Parathyroid adenoma (tissue), 2 donors: ENCODE data around the gene FBXW7.

ENCODE experiments used
- H2AFZ ChIP-seq: fragments of 300-600 bp; sonication (generic); one replicate; pipeline ENCODE4 v1.7.0; 2017; ENCODE audit warnings: antibody characterized with exemption, mild to moderate bottlenecking
- H3K27ac ChIP-seq: fragments of 300-600 bp; sonication (generic); one replicate; pipeline ENCODE4 v1.7.0; 2017
- H3K27me3 ChIP-seq: fragments of 300-600 bp; sonication (generic); one replicate; pipeline ENCODE4 v1.7.0; 2017; ENCODE audit warnings: low read length; ENCODE audit not compliant: control insufficient read depth, insufficient read depth
- H3K36me3 ChIP-seq: fragments of 300-600 bp; sonication (generic); one replicate; pipeline ENCODE4 v1.7.0; 2017; ENCODE audit warnings: low read length; ENCODE audit not compliant: control insufficient read depth, insufficient read depth
- H3K4me1 ChIP-seq: fragments of 300-600 bp; sonication (generic); one replicate; pipeline ENCODE4 v1.7.0; 2017; ENCODE audit warnings: control low read depth
- H3K4me2 ChIP-seq: fragments of 300-600 bp; sonication (generic); one replicate; pipeline ENCODE4 v1.7.0; 2017; ENCODE audit warnings: low read length
- H3K4me3 ChIP-seq: fragments of 300-600 bp; sonication (generic); one replicate; pipeline ENCODE4 v1.7.0; 2017; ENCODE audit warnings: low read depth, low read length
- H3K79me2 ChIP-seq: fragments of 300-600 bp; sonication (generic); one replicate; pipeline ENCODE4 v1.7.0; 2017; ENCODE audit warnings: control low read depth
- H3K9ac ChIP-seq: fragments of 300-600 bp; sonication (generic); one replicate; pipeline ENCODE4 v1.7.0; 2017; ENCODE audit warnings: mild to moderate bottlenecking
- H3K9me3 ChIP-seq: fragments of 300-600 bp; sonication (generic); one replicate; pipeline ENCODE4 v1.7.0; 2017; ENCODE audit warnings: low read length; ENCODE audit not compliant: control insufficient read depth
- CTCF ChIP-seq: fragments of 300-600 bp; sonication (generic); IDR thresholded peaks from one replicate; pipeline ENCODE4 v1.7.0; 2017; ENCODE audit warnings: antibody characterized with exemption, mild to moderate bottlenecking
- donor health status: primary hyperparathyroidism.

The FBXW7 gene

DNA sequence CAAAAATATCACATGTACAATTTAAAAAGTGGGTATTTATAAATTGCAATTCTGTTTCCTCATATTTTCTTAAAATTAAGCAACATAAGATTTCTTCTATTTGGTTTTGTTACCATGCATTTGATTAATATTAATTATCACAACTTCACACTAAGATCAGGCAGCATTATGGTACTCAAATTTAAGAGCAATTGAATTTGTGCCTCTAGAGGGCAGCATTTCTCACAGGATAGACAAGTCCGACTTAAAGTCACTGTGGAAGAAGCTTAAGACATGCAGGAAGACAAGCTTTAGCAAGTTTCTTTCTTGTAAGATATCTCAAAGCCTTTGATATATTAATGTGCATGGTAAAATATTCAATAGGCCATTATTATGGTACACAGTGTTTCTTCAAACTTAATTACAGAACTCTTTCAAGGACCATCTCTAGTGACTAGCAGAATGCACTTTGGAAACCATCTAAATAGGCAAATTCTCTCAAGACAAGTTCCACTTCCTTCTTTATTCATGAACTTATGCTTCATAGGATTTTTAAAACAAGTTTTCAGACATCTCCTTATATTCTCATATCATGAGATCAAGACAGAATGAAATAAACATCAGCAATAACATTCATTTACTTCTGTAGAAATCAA lies 35.0 kb downstream of the FBXW7 start:
- Histone ChIP-seq H3K4me3 (no peak overlapping the region), H3K9ac (no peak overlapping the region), H3K79me2 (peaks cover under 1% of the 10 kb centered on the region), H3K36me3 (no peaks in the 10 kb centered on the region), H3K4me2 (no peak overlapping the region), H3K27me3 (no peaks in the 10 kb centered on the region), H2AFZ (no peak overlapping the region), H3K4me1 (no peaks in the 10 kb centered on the region), H3K27ac (no peak overlapping the region), H3K9me3 (no peaks in the 10 kb centered on the region)
- TF ChIP-seq CTCF = peak; percentile 68

DNA sequence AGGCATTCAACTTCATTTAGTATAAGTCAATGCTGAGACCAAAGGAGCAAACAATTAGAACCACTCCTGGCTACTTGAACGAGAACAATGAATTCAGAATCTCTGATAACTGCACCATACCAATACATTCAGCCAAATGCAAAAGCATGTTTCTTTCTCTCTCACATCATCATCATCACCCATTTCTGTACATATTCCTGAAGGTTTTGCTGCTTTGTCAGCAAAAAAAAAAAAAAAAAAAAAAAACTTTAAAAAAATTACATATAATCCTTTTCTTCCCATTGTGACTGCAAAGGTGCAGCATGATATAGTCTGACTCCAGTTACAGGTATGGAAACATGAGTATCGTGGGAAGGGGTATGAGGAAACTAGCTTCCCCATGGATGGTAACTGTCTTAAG lies 35.6 kb downstream of the FBXW7 start:
- Histone ChIP-seq H3K27ac (no peak overlapping the region), H3K36me3 (no peaks in the 10 kb centered on the region), H3K4me1 (no peaks in the 10 kb centered on the region), H3K9me3 (no peaks in the 10 kb centered on the region), H3K4me3 (no peak overlapping the region), H3K4me2 (no peak overlapping the region), H3K27me3 (no peaks in the 10 kb centered on the region), H2AFZ (no peak overlapping the region), H3K9ac (no peak overlapping the region), H3K79me2 (peaks cover 6% of the 10 kb centered on the region)
- TF ChIP-seq CTCF = no peak

DNA sequence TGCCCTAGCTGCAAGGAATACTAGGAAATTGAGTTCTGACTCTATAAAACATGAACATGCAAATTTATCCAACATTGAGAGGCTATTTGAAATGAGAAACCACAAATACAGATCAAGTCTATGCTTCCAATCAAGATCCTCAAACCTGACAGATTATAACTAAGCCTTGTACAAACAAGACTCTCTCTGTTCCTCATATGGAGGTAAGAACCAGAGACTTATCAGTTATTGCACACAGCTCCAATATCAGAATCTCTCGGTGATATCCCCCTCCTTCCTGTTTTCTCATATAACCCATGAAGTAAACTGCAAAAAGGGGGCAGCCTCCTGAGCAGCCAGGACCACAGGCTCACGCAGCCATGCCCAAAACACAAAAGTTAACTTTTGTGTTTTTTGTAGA lies 36.5 kb downstream of the FBXW7 start:
- Histone ChIP-seq H3K4me1 (no peaks in the 10 kb centered on the region), H3K79me2 (peaks cover 10% of the 10 kb centered on the region), H3K27ac (no peak overlapping the region), H3K4me2 (no peak overlapping the region), H3K9me3 (no peaks in the 10 kb centered on the region), H3K9ac (no peak overlapping the region), H3K27me3 (no peaks in the 10 kb centered on the region), H3K36me3 (no peaks in the 10 kb centered on the region), H2AFZ (no peak overlapping the region), H3K4me3 (no peak overlapping the region)
- no peak for TF ChIP-seq CTCF

- Histone ChIP-seq H3K4me3 (no peak overlapping the region), H3K27ac (no peak overlapping the region), H3K4me1 (no peaks in the 10 kb centered on the region), H3K79me2 (peaks cover 10% of the 10 kb centered on the region), H3K9me3 (no peaks in the 10 kb centered on the region), H3K36me3 (no peaks in the 10 kb centered on the region), H3K4me2 (no peak overlapping the region), H2AFZ (no peak overlapping the region), H3K9ac (no peak overlapping the region), H3K27me3 (no peaks in the 10 kb centered on the region)
- no peak for TF ChIP-seq CTCF
Observed at GRCh38 chr4:152494020-152494419, 41.9 kb downstream of the FBXW7 start.

- Histone ChIP-seq H2AFZ (no peak overlapping the region), H3K9ac (no peak overlapping the region), H3K4me2 (no peak overlapping the region), H3K9me3 (no peaks in the 10 kb centered on the region), H3K4me3 (no peak overlapping the region), H3K36me3 (no peaks in the 10 kb centered on the region), H3K27ac (no peak overlapping the region), H3K4me1 (no peaks in the 10 kb centered on the region), H3K27me3 (no peaks in the 10 kb centered on the region), H3K79me2 (no peaks in the 10 kb centered on the region)
- TF ChIP-seq CTCF = no peak
Observed at GRCh38 chr4:152488246-152488645, 47.6 kb downstream of the FBXW7 start.
